CMK (cell line): ENCODE data around the gene PPM1D.
"Not testable (repeated sequence)": the region's sequence is repeated elsewhere in the genome, so short reads cannot be mapped to it uniquely, and the experiment has no call there.

Experiments used
- DNase-seq: peaks from one replicate; pipeline ENCODE4 v3.0.0-alpha.2; 2010; ENCODE audit warnings: low read depth

The PPM1D gene

DNA sequence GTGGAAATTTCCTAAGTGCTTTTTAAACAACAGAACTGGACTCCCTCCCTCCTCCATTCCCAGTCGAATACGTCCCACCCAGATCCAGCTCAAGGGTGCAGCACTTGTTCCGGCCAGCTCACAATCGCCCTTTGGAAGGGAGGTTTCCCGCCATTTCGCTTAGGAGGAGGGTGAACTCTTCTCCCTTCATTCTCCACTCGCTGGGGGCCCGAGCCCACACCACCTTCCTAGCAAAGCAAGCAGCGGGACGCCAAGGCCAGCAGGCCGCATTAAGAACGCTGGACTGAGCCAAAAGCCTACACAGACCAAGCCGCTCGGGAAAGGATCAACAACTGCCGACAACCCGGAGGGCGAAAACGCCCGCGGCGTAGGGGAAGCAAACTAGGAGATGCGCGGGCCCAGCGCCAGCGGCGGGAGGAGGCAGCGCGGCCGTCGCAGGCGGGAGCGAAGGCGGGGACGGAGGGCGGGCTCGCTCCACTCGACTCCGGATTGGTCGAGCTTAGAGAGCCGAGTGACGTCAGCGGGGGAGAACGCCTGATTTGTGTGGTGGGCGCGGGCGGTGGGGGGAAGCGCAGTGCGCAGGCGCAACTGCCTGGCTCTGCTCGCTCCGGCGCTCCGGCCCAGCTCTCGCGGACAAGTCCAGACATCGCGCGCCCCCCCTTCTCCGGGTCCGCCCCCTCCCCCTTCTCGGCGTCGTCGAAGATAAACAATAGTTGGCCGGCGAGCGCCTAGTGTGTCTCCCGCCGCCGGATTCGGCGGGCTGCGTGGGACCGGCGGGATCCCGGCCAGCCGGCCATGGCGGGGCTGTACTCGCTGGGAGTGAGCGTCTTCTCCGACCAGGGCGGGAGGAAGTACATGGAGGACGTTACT, at the start of gene PPM1D:
PPM1D (plus strand) TSS at position 574 of the 870 bp plus-strand sequence; CDS start at position 796, 222 bp downstream.
- peak; percentile 95 for DNase-seq

DNA sequence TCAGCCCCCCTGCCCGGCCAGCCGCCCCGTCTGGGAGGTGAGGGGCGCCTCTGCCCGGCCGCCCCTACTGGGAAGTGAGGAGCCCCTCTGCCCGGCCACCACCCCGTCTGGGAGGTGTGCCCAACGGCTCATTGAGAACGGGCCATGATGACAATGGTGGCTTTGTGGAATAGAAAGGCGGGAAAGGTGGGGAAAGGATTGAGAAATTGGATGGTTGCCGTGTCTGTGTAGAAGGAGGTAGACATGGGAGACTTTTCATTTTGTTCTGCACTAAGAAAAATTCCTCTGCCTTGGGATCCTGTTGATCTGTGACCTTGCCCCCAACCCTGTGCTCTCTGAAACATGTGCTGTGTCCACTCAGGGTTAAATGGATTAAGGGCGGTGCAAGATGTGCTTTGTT, 47.7 kb upstream of the PPM1D start:
- not testable (repeated sequence) for DNase-seq

DNA sequence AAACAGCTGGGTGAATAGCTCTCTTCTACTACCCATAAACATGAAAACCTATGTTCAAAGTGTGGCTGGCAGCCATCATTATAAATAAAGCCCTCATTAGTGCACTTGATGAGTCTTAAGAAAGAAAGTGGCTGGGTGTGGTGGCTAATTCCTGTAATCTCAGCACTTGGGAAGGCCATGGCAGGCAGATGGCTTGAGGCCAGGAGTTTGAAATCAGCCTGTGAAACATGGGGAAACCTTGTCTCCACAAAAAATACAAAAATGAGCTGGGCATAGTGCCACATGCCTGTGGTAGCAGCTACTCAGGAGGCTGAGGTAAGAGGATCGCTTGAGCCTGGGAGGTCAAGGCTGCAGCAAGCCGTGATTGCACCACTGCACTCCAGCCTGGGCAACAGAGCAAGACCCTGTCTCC, 45.6 kb upstream of the PPM1D start:
- DNase-seq = no peak

DNA sequence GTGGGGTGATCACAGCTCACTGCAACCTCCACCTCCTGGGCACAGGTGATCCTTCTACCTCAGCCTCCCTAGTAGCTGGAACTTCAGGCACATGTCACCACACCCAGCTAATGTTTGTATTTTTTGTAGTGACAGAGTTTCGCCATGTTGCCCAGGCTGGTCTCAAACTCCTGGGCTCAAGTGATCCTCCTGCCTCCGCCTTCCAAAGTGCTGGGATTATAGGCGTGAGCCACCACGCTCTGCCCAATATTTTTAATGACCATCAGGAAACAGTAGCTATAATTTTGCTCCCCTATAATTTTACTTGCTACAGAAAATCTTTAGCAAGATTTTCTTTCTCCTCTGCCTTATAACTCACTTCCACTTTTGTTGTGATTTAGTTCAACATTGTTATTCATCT, 44.2 kb upstream of the PPM1D start:
- no peak for DNase-seq

DNA sequence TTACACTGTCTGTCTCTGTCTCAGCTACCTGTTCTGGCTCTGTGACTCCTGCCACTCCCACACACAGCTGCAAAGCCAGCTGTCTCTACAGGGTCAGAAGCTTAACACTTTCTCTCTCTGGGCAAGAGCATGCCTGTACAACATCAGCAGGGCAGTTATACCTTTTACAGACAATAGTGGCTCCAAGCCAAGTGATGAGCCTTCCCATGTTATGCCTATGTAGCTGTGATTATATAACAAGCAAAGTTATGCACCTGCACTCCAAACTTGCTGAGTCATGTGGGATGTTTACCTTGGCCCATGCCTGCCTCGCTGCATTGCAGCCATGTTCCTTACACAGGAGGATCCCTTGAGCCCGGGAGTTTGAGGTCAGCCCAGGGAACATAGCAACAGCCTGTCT, 42.2 kb upstream of the PPM1D start:
- DNase-seq = no peak

DNA sequence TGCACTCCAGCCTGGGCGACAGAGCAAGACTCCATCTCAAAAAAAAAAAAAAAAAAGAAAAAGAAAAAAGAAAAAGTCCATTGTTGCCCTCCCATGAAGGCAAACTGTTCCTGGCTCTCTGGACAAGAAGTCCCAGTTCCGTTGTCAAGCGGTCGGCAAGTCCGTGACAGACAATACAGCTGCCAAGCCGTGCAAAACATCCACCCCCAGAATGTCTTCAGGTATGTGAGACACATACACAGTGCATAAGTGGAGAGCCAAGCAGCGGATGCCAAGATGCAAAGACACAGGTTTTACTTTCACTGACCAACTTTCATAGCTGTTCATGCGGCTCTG, 40.4 kb upstream of the PPM1D start:
- no peak for DNase-seq

DNA sequence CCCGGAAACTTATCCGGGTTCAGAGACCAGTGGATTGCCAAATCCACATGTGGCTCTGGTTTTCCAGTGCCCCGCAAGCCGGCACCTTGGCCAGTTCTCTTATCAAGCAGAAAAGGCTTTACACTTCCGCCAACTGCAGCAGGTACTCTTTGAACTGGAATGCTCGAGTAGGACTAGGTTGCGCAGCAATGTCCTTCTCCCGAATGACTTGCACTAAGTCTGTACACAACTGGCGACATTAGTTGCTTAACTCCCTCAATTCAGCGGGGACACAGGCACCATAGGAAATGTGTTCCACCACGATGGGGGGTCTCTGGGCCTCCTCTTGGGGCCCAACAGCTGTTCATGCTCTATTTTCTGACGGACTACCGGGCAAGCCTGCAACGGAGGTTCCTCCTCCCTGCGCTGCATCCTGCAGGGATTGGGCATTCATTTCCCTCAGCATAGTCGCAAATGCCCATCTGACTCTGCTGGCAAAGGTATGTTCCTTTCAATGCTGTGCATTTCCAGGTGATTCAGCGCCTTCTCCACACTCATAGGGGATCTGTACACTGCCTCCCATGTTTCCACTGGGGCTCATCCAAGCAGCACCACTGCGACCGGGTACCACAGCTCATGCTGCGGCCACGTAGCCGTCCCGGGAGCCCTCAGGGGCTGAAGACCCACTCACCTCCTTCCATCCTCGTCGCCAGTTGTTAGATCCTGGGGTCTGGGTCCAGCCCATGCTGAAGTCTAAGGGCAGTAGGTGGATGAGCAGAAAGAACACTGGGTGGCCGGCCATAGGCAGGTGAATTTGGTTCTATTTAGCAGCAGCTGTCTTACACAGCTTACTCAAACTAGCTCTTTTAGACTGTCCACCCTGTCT, 39.8 kb upstream of the PPM1D start:
- DNase-seq = no peak

DNA sequence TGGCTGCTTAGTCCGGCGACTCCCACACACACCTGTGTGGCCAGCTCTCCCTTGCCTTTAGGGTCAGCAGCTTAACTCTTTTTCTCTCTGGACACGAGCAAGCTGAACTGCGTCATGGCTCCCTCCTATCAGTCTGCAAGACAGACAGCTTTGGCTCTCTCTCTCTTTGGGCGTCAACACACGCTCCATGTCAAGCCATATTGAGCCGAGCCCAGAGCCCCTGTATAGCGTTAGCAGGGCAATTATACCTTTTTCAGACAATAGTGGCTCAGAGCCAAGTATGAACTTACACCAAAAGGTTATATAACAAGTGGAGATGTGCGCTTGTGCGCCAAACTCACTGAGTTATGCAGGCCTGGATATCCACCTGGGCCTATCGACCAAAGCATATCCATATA, 39.1 kb upstream of the PPM1D start:
- no peak for DNase-seq

DNA sequence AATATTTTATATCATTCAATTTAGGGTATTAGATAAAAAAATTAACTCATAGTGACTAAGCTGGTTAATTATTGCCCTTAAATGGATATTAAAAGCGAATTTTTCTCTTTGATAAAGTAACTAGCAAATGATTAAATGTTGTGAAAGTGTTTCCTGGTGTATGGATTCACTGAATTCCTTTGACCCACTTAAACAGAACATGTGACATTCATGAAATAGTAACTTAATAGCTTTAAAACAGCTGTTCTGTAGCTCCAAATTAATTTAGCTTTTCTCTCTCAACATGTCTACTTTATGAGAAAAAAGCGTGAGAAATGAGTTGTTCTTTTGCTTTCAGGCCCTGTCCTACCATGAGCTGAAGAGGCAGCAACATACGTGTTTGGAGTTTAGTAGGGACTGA, 37.6 kb upstream of the PPM1D start:
- no peak for DNase-seq

DNA sequence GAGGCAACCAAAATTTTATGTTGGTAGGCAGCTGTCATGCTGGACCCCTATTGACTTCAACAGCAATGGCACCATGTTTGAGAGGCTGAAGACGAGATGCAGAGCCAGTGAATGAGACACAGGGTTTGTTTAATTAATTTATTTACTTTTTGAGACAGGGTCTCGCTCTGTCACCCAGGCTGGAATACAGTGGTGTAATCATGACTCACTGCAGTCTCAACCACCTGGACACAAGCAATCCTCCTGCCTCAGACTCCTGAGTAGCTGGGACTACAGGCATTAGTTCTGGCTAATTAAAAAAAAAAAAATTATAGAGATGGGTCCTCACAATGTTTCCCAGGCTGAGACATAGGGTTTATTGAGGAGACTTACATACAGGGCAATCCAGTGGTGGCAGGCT, 36.2 kb upstream of the PPM1D start:
- DNase-seq = no peak

DNA sequence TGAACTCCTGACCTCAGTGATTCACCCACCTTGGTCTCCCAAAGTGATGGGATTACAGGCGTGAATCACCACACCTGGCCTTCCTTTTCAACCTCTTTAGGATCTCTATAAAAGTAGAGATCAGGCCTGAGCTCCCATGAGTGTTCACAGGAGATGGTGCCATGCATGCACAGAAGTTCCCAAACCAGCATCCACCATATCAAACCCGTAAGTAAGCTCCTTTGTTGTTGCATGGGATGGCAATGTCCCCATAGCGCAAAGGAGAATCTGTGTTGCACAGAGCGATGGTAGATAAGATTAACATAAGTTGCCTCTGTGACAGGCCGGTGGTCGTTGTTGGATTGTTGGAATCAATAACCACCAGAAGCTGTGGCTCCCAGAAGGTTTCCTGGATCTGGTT, 34.8 kb upstream of the PPM1D start:
- no peak for DNase-seq

DNA sequence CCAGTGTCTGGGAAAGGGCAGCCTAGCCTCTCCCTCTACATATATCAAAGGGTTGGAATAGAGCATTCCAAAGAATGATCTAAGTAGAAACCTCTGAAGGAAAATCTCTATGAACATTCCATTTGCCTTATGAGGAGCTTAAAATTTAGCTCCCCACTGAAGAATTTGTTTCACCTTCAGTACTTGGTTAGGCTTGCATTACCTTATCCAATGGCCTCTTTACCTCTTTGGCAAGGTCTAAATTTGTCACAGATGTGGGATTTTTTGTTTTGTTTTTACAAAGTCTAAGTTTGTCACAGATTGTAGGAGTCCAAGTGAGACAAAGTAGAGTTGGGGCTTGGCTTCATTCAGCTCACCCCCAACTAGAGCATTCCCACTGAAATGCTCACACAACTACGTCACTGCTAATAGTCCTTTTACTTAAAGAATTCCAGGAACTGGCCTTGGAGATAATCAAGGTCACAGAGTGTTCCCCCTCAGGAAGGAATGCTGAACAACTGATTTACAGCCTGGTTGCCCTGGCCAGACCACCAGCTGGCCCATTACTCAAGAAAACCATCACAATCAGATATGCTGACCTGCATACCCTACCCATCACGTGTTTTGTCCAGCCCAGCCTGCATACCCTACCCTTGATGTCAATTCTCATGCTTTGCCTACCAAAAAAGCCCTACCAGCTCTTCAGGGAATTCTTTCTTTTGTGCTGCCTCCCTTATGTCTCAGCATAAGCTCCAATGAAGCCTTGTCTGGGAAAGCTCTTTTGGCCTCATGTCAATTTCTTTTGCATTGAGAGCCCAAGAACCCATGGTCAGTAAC, 26.5 kb upstream of the PPM1D start:
- DNase-seq = no peak

DNA sequence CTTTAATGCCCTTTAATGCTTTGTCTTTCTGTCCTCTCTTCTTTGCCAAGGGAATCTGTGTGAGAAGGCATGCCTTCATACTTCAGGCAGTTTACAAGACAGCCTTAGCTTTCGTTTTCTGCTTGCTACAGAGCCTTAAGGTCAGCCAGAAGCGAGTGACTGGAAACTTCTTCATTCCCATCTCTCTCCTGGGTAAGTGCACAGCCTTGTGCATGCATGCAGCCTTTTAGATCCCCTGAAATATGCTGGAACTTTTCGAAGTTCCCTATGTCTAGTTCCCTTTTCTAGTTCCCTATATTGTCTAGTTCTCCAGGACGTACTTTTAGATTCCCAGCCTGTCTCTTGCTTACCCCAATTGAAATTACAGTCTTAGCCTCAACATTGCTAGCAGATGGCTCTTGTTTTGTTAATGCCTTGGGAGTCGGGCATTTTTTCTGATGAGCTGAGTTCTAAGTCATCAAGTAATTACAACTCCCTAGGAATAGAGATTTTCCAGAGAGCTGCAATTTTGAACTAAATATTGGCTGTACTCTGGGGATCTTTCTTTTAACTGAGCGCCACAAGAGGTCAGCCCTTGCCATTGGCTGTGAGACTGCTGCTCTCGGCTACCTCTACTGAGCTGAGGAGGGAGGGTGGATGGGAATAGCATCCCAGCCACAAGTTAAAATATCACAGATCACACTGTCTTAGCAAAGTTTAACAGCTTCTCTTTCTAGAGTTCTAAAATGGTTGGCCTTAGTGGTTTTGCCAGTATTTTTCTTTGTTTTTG, 22.7 kb upstream of the PPM1D start:
- no peak for DNase-seq

DNA sequence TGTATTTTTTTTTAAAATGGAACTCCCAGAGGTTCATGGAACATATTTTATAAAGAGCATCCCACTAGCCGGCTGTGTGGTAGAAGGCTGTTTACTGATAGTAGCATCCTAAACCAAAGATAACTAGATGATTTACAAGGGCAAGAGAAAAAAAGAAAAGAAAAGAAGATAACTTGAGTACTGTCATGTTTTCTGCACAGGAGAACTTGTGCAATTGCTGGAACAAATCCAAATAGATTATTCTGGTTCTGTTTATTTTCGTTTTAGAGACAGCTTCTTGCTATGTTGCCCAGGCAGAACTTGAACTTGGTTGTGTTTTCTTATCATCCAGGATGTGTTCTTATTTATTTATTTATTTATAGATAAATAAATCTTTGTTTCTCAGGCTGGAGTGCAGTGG, 20.9 kb upstream of the PPM1D start:
- no peak for DNase-seq

DNA sequence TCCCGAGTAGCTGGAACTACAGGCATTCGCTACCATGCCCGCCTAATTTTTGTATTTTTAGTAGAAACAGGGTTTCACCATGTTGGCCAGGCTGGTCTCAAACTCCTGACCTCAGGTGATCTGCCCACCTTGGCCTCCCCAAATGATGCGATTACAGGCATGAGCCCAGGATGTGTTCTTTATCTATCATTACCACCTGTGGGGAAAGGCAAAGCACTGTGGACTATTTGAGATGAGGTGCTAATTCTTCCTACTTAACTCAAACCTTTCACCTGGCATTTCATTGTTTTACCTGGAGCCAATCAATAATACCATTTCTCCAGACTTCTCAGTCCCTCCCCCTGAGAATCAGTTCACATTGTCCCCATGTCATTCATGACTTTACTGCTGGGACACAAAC, 20.4 kb upstream of the PPM1D start:
- no peak for DNase-seq

DNA sequence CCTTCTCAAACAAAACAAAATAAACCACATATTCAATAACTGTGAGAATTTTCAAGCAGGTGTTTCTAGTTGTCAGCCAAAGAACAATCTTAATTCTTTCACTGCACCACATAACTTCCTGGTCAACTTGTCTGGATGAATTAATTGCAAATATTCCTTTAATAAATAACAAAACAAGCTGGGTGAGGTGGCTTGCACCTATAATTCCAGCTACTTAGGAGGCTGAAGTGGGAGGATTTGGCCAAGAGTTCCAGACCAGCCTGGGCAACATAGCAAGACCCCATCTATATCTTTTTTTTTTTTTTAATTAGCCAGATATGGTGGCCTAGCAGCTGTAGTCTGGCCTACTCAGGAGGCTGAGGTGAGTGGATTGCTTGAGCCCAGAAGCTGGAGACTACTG, 17.0 kb upstream of the PPM1D start:
- no peak for DNase-seq

DNA sequence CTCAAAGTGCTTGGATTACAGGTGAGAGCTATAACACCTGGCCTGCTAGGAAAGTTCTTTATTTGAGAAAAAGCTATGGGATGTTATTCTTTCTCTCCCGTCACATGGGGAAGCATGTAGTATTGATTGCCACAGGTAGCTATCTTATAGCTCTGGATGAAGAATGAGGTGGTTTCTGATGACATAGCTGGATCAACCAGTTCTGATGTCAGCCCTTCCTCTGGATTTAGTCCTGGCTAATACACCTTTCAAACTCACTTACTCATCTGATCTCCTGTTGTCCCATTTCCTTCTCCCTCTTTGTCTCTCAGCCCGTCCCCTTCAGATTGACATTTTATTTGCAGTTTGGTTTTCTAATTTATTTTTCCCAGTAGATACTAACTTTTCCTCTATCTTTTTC, 14.1 kb upstream of the PPM1D start:
- no peak for DNase-seq

DNA sequence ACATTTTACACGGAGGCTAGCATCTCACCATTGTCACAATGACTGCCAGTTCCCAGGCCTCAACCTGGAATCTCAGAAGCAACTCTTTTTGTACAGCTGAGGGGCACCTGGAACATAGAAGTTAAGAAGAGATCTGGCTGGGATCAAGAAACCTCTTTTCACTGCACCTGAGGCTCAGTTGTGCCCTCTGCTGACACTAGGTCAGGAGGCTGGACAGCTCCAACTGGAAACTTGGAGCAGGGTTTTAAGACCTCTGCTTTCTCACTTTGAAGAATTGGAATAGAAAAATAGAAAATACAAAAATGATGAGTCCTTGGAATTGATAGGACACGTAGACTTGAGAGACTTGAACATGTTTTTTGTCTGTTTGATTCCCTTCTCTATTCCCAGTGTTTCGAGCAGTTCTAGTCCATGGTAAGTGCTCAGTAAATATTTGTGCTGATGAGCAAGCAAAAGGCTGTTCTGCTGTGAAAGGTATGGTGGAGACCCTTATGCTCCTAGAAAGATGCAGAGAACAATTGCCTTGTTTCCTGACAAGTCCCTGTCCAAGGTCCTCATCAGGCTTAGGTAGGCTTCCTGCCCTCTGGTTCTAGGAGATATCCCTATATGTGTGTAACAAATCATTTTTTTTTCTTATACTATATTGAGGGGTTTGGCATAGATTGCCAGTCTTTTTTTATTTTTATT, 13.6 kb upstream of the PPM1D start:
- DNase-seq = no peak

DNA sequence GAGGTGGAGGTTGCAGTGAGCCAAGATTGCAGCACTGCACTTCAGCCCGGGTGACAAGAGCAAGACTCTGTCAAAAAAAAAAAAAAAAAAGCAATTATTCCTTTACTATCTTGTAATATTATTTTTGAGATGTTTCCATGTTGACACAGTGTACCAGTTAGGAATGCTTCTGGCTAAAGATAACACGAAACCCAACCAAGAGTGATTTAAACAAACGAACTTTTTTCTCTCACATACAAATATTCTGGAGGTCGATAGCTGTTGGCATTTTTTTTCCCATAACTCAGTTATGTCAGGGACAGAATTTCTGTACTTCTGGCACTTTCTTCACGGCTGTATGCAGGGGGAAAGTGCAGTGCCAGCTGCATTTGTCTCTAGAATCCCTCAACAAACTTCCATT, 9.9 kb upstream of the PPM1D start:
- DNase-seq = no peak

DNA sequence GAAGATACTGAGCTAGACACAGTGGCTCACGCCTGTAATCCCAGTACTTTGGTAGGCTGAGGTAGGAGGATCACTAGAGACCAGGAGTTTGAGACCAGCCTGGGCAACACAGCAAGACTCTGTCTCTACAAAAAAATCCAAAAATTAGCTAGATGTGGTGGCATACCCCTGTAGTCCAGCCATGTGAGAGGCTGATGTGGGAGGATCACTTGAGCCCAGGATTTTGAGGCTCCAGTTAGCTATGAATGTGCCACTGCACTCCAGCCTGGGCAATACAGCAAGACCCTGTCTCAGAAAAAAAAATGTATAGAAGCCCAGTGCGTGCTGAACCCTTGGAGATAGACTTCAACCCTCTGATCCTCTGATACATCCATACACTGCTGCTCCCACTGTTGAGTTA, 7.2 kb upstream of the PPM1D start:
- DNase-seq = no peak

DNA sequence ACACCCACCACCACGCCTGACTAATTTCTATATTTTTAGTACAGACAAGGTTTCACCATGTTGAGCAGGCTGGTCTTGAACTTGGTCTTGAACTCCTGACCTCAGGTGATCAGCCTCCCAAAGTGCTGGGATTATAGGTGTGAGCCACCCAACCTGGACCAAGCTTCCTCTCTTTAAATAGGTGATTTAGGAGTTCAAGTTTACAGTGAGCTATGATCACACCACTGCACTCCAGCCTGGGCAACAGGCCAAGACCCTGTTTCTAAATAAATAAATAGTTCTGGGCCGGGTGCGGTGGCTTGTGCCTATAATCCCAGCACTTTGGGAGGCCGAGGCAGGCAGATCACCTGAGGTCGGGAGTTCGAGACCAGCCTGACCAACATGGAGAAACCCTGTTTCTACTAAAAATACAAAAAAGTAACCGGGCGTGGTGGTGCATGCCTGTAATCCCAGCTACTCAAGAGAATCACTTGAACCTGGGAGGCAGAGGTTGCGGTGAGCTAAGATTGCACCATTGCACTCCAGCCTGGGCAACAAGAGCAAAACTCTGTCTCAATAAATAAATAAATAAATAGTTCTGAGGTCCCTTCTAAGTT, 6.5 kb upstream of the PPM1D start:
- not testable (repeated sequence) for DNase-seq
